Mesenchymal stem cell (in vitro differentiated cells and primary cell): ENCODE measurements around the gene ANGPTL2.

Source experiments
- DNase-seq: peaks from one replicate; pipeline ENCODE4 v3.0.0-alpha.2; 2013
- H2AFZ ChIP-seq: one replicate; pipeline ENCODE4 v1.6.1; 2013; ENCODE audit warnings: low read depth, mild to moderate bottlenecking, control low read depth, inconsistent platforms, low read length, moderate library complexity
- H2AK5ac ChIP-seq: 2 replicates; pipeline ENCODE4 v1.6.1; 2013; ENCODE audit warnings: low read length, moderate library complexity, mild to moderate bottlenecking, inconsistent platforms; ENCODE audit not compliant: severe bottlenecking
- H2BK120ac ChIP-seq: one replicate; pipeline ENCODE4 v1.6.1; 2013; ENCODE audit warnings: low read depth, mild to moderate bottlenecking, inconsistent platforms, low read length, moderate library complexity
- H2BK12ac ChIP-seq, 2 experiments: one replicate each; pipeline ENCODE4 v1.6.1; 2013; ENCODE audit warnings: inconsistent platforms in 2 of 2, low read length in 2 of 2, mild to moderate bottlenecking in 2 of 2, moderate library complexity in 2 of 2, control low read depth in 1 of 2
- H2BK15ac ChIP-seq: one replicate; pipeline ENCODE4 v1.6.1; 2013; ENCODE audit warnings: mild to moderate bottlenecking, low read depth, inconsistent platforms; ENCODE audit not compliant: poor library complexity, severe bottlenecking
- H2BK5ac ChIP-seq: 2 replicates; pipeline ENCODE4 v1.6.1; 2013; ENCODE audit warnings: low read depth, mild to moderate bottlenecking, low read length, control low read depth, inconsistent platforms; ENCODE audit not compliant: poor library complexity, severe bottlenecking
- H3K14ac ChIP-seq, 2 experiments: one replicate each; pipeline ENCODE4 v1.6.1; 2013; ENCODE audit warnings: inconsistent platforms in 2 of 2, low read length in 2 of 2, control low read depth in 1 of 2, mild to moderate bottlenecking in 1 of 2, moderate library complexity in 1 of 2
- H3K18ac ChIP-seq, 2 experiments: one replicate each; pipeline ENCODE4 v1.6.1; 2013; ENCODE audit warnings: inconsistent platforms in 2 of 2, low read length in 2 of 2, control low read depth in 1 of 2, low read depth in 1 of 2, mild to moderate bottlenecking in 1 of 2
- H3K23ac ChIP-seq, 2 experiments: one replicate each; pipeline ENCODE4 v1.6.1; 2013; ENCODE audit warnings: inconsistent platforms in 2 of 2, low read length in 2 of 2, mild to moderate bottlenecking in 2 of 2, moderate library complexity in 2 of 2, control low read depth in 1 of 2
- H3K27ac ChIP-seq: 2 replicates; pipeline ENCODE4 v1.5.1; 2013; ENCODE audit warnings: mild to moderate bottlenecking, moderate library complexity, low read length, control low read depth, inconsistent platforms; ENCODE audit not compliant: poor library complexity, severe bottlenecking
- H3K27me3 ChIP-seq, 2 experiments: 2 replicates each; pipeline versions ENCODE4 v1.6.1 to v1.7.0; 2013; ENCODE audit warnings: low read length in 2 of 2, mild to moderate bottlenecking in 2 of 2, moderate library complexity in 2 of 2, control low read depth in 1 of 2, inconsistent platforms in 1 of 2; ENCODE audit not compliant: control insufficient read depth in 1 of 2, insufficient read depth in 1 of 2
- H3K36me3 ChIP-seq, 2 experiments: 2 replicates each; pipeline versions ENCODE4 v1.6.1 to v1.7.0; 2013; ENCODE audit warnings: low read length in 2 of 2, control low read depth in 1 of 2, inconsistent platforms in 1 of 2, low read depth in 1 of 2, mild to moderate bottlenecking in 1 of 2; ENCODE audit not compliant: insufficient read depth in 2 of 2, control insufficient read depth in 1 of 2
- H3K4ac ChIP-seq, 2 experiments: one replicate each; pipeline ENCODE4 v1.6.1; 2013; ENCODE audit warnings: inconsistent platforms in 2 of 2, low read length in 2 of 2, mild to moderate bottlenecking in 2 of 2, moderate library complexity in 2 of 2, control low read depth in 1 of 2, low read depth in 1 of 2
- H3K4me1 ChIP-seq: 2 replicates; pipeline ENCODE4 v1.6.1; 2013; ENCODE audit warnings: low read depth, low read length, control low read depth; ENCODE audit not compliant: control insufficient read depth, insufficient read depth
- H3K4me2 ChIP-seq: 2 replicates; pipeline ENCODE4 v1.6.1; 2013; ENCODE audit warnings: low read length, mild to moderate bottlenecking, inconsistent platforms; ENCODE audit not compliant: poor library complexity, severe bottlenecking
- H3K4me3 ChIP-seq, 2 experiments: 2 replicates each; pipeline versions ENCODE4 v1.5.1 to v1.7.0; 2013; ENCODE audit warnings: low read length in 2 of 2, mild to moderate bottlenecking in 2 of 2, control low read depth in 1 of 2, low read depth in 1 of 2; ENCODE audit not compliant: insufficient read depth in 1 of 2
- H3K79me1 ChIP-seq: replicated peaks from 2 replicates; pipeline ENCODE4 v1.6.1; 2013; ENCODE audit warnings: mild to moderate bottlenecking, control low read depth, low read length, inconsistent platforms; ENCODE audit not compliant: poor library complexity, severe bottlenecking
- H3K9ac ChIP-seq: 2 replicates; pipeline ENCODE4 v1.7.0; 2013; ENCODE audit warnings: mild to moderate bottlenecking, low read length, moderate library complexity
- H3K9me3 ChIP-seq: 2 replicates; pipeline ENCODE4 v1.7.0; 2013; ENCODE audit warnings: mild to moderate bottlenecking, low read length; ENCODE audit not compliant: control insufficient read depth
- H4K8ac ChIP-seq: one replicate; pipeline ENCODE4 v1.6.1; 2013; ENCODE audit warnings: inconsistent platforms, mild to moderate bottlenecking, low read length, moderate library complexity
- H4K91ac ChIP-seq: one replicate; pipeline ENCODE4 v1.6.1; 2013; ENCODE audit warnings: mild to moderate bottlenecking, low read length, inconsistent platforms
- WGBS: methylation state at CpG from one replicate; pipeline ENCODE4 v1.1.7; 2013; ENCODE audit warnings: mixed read lengths; 5-methylcytosine and 5-hydroxymethylcytosine counted together

ANGPTL2 gene

DNA sequence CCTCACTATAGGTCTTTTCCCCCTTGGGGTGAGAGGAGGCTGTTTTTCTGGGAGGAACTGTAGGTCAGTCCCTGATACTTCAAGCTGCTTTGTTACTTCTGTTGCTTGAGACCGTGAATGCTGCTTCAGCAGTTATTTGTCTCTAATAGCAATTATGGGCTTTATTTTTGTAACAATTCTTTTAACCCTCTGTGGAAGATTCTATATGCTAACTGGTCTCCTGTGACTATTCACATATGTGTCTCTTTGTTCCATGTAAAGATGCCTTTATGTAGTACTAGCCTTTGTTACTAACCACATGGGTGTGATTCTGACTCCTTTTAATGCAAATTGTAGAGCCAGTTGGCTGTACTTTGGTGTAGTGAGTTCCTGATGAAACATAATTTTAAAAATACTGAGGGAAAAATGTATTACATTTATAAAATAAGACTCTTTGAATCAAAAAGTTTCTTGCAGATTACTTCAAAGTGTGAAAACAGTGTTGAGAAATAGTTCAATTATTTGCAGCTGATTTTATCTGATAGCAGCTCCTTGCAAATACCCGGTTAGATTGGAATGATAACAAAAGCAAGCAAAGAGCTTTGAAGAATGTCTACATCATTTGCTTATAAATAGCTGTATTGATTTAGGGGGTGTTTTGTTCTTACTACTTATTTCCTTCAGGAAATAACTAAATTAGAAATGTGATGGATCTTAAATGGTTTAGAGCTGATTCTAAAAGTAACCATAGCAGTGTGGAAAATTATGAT, 46.6 kb downstream of the ANGPTL2 start:
- Histone ChIP-seq H3K4me2 (no peak overlapping the region), H3K27me3 (peaks cover 0 to 30% of the 10 kb centered on the region in 2 experiments), H3K18ac (no peak overlapping the region), H3K27ac (no peak overlapping the region), H2BK5ac (no peak overlapping the region), H3K4me3 (no peak overlapping the region), H2BK15ac (no peak overlapping the region), H2BK120ac (no peak overlapping the region), H3K9ac (no peak overlapping the region), H3K79me1 (no peaks in the 10 kb centered on the region), H3K36me3 (no peaks in the 10 kb centered on the region), H2BK12ac (no peak overlapping the region), H4K91ac (no peak overlapping the region), H3K4me1 (peaks cover 4% of the 10 kb centered on the region), H3K23ac (no peak overlapping the region), H2AK5ac (no peak overlapping the region), H3K4ac (no peak overlapping the region), H3K14ac (no peak overlapping the region), H4K8ac (no peak overlapping the region), H3K9me3 (peaks cover 12% of the 10 kb centered on the region), H2AFZ (no peak overlapping the region)
- WGBS, result 13% methylated on average over 1 of the region's 2 CpGs
- DNase-seq, result no peak

DNA sequence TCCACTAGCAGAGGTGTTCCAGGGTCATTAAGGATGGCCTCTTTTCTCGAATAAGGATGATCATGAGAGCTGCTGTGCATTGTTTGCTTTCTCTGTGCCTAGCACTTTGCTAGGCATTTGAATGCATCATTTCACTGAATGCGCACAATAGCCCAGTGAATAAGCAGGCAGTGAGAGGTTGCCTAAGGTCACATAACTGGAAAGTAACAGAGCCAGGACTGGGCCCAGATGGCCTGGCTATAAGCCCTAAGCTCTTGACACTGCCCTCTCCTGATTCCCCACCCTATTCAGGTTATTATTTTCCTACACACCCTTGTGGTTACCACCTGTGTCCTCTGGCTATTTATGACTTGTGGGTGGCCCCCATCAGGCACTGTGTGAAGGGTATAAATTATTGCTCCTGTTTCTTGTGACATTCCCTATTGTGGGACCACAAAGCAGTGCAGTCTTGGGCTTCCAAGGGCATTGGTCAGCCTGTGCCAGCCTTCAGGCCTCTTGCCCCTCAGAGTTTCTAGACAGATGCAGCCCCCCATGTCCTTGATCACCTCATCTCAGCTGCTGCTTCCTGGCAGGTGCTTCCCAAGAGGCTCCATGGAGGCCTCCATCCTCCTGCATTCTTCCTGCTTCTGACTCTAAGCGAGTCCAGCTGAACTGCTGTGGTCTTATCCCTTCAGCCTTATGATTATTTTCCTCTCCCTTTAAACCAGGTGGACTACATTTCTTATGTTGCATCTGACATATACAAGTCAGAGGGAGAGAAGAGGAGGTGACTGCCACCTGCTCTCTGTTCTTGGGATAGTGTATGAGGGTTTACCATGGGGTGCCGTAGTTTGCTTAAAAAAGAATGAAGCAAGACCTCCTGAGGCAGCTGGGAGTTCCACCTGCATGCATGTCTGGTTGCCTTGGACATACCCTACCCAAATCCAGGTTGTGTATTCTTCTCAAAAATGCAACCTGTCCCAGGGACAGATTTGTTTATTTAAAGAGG, 47.6 kb downstream of the ANGPTL2 start:
- H3K23ac ChIP-seq, result no peak overlapping the region
- H2BK120ac ChIP-seq, result no peak overlapping the region
- no peak overlapping the region for H3K4ac ChIP-seq
- no peak overlapping the region for H2AFZ ChIP-seq
- peaks cover 4% of the 10 kb centered on the region for H3K4me1 ChIP-seq
- H2BK12ac ChIP-seq, result peak overlapping the region in 1 of 2 experiments; percentile 32
- H4K91ac ChIP-seq, result no peak overlapping the region
- H3K14ac ChIP-seq, result no peak overlapping the region
- H3K27me3 ChIP-seq, result peaks cover 0 to 30% of the 10 kb centered on the region in 2 experiments
- no peak overlapping the region for H3K9ac ChIP-seq
- H4K8ac ChIP-seq, result no peak overlapping the region
- H3K27ac ChIP-seq, result no peak overlapping the region
- no peak overlapping the region for H3K4me2 ChIP-seq
- H3K79me1 ChIP-seq, result no peaks in the 10 kb centered on the region
- no peak overlapping the region for H3K4me3 ChIP-seq
- 86% methylated on average over 4 of the region's 4 CpGs for WGBS
- no peak overlapping the region for H2BK15ac ChIP-seq
- no peak overlapping the region for H2AK5ac ChIP-seq
- H2BK5ac ChIP-seq, result no peak overlapping the region
- H3K18ac ChIP-seq, result no peak overlapping the region
- peaks cover 12% of the 10 kb centered on the region for H3K9me3 ChIP-seq
- no peak for DNase-seq
- no peaks in the 10 kb centered on the region for H3K36me3 ChIP-seq

DNA sequence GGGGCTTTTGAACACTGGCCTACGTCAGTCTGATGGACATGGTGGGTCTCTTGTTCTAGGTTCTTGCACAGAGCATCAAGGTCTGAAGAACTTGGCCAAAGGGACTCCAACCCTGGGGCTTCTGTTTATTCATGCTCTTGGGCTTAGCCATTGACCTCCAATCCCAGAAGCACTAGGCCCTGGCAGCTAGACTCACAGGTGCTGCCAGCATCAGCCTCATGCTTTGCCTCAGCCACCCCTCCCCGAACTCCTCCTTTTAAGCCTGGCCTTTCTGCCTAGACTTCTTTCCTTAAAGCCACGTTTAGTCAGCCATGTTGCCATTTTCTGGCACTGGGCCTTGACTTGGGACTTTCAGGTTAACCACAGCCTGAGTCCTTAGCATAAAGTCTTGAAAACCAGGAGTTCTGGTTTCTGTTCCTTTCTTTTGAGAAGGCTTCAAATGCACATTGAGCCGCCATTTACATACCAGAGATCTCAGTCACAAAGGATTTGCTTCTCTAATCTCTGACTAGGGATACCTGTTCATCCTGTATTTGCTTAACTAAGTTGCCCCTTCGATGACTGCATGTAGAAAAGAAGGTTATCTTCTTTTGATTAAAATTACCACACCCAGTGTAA, 54.7 kb downstream of the ANGPTL2 start:
- Histone ChIP-seq H3K4me3 (no peak overlapping the region), H3K79me1 (no peaks in the 10 kb centered on the region), H2AK5ac (no peak overlapping the region), H2BK12ac (peak overlapping the region in 1 of 2 experiments; percentile 87), H3K4me2 (no peak overlapping the region), H3K27ac (no peak overlapping the region), H3K9me3 (peaks cover 12% of the 10 kb centered on the region), H3K4me1 (peaks cover 2% of the 10 kb centered on the region), H2BK15ac (peak overlapping the region; percentile 60), H2BK5ac (no peak overlapping the region), H3K18ac (peak overlapping the region in 1 of 2 experiments; percentile 16), H3K9ac (no peak overlapping the region), H3K36me3 (no peaks in the 10 kb centered on the region), H4K91ac (peak overlapping the region; percentile 55), H3K4ac (peak overlapping the region in 1 of 2 experiments; percentile 29), H3K27me3 (no peaks in the 10 kb centered on the region), H2BK120ac (no peak overlapping the region), H2AFZ (no peak overlapping the region), H4K8ac (no peak overlapping the region), H3K14ac (no peak overlapping the region), H3K23ac (no peak overlapping the region)
- WGBS, result 85% methylated on average over 4 of the region's 5 CpGs
- DNase-seq, result no peak

GRCh38 chr9:127066851-127067136, 55.6 kb downstream of the ANGPTL2 start:
- no peak overlapping the region for H3K14ac ChIP-seq
- H3K4me3 ChIP-seq, result no peak overlapping the region
- 95% methylated on average over 2 of the region's 2 CpGs for WGBS

More at GRCh38 chr9:127066851-127067136, 55.6 kb downstream of the ANGPTL2 start:
- Histone ChIP-seq H3K23ac (no peak overlapping the region), H3K4me1 (peaks cover 2% of the 10 kb centered on the region), H3K27me3 (no peaks in the 10 kb centered on the region), H2BK5ac (no peak overlapping the region), H3K4ac (no peak overlapping the region), H3K9me3 (peaks cover 7% of the 10 kb centered on the region), H3K18ac (no peak overlapping the region), H2AK5ac (no peak overlapping the region), H4K91ac (no peak overlapping the region), H3K4me2 (no peak overlapping the region), H3K27ac (no peak overlapping the region), H4K8ac (no peak overlapping the region), H2BK12ac (no peak overlapping the region), H3K79me1 (no peaks in the 10 kb centered on the region), H2BK15ac (no peak overlapping the region), H2AFZ (no peak overlapping the region), H3K9ac (no peak overlapping the region), H3K36me3 (no peaks in the 10 kb centered on the region), H2BK120ac (no peak overlapping the region)
- DNase-seq, result peak; percentile 87
